ENCODE data around the gene AASDHPPT. TPM values are rescaled to one million over a fixed set of nuclear protein-coding genes. Genes with fewer than 3 reads are reported as not detected.

The AASDHPPT gene
- polyA plus RNA-seq, 4 donors: 9.8 to 30.7 (median 11.5) TPM

- FAIRE-seq (no peak), DNase-seq (no peak)
- no peak overlapping the region for H3K27ac ChIP-seq (ENCODE audit: low read depth in 1 of 3, low read length in 2 of 3)
- no peak overlapping the region for H3K4me3 ChIP-seq (ENCODE audit: low read depth in 1 of 3, low read length in 3 of 3)
- H3K36me3 ChIP-seq (ENCODE audit: control insufficient read depth in 3 of 3, insufficient read depth in 2 of 3, low read depth in 1 of 3, low read length in 3 of 3): peaks cover 3 to 14% (median 7%) of the 10 kb centered on the region in 3 donors
- WGBS, 3 donors: 70 to 79% (median 72%) methylated on average over 3 of the region's 3 CpGs
- H3K9me3 ChIP-seq (ENCODE audit: control insufficient read depth in 2 of 2, insufficient read depth in 1 of 2, low read depth in 1 of 2, low read length in 1 of 2): no peaks in the 10 kb centered on the region
- H3K27me3 ChIP-seq (ENCODE audit: control insufficient read depth in 3 of 3, insufficient read depth in 3 of 3, low read length in 3 of 3): no peaks in the 10 kb centered on the region
- peaks cover 0 to 7% (median 0%) of the 10 kb centered on the region in 3 donors for H3K4me1 ChIP-seq (ENCODE audit: control insufficient read depth in 3 of 3, insufficient read depth in 2 of 3, low read depth in 1 of 3, low read length in 2 of 3)
Observed at GRCh38 chr11:106091480-106092123, 14.1 kb downstream of the AASDHPPT start.

GRCh38 chr11:106092446-106092845 lies 15.0 kb downstream of the AASDHPPT start:
- peaks cover 0 to 6% (median 0%) of the 10 kb centered on the region in 3 donors for H3K4me1 ChIP-seq (ENCODE audit: control insufficient read depth in 3 of 3, insufficient read depth in 2 of 3, low read depth in 1 of 3, low read length in 2 of 3)
- H3K27me3 ChIP-seq (ENCODE audit: control insufficient read depth in 3 of 3, insufficient read depth in 3 of 3, low read length in 3 of 3): no peaks in the 10 kb centered on the region
- FAIRE-seq (no peak), DNase-seq (no peak)
- H3K27ac ChIP-seq (ENCODE audit: low read depth in 1 of 3, low read length in 2 of 3): no peak overlapping the region
- H3K36me3 ChIP-seq (ENCODE audit: control insufficient read depth in 3 of 3, insufficient read depth in 2 of 3, low read depth in 1 of 3, low read length in 3 of 3): peaks cover 3 to 15% (median 7%) of the 10 kb centered on the region in 3 donors
- H3K9me3 ChIP-seq (ENCODE audit: control insufficient read depth in 2 of 2, insufficient read depth in 1 of 2, low read depth in 1 of 2, low read length in 1 of 2): no peaks in the 10 kb centered on the region
- H3K4me3 ChIP-seq (ENCODE audit: low read depth in 1 of 3, low read length in 3 of 3): no peak overlapping the region
- WGBS, 3 donors: 82 to 89% (median 86%) methylated on average over 1 of the region's 1 CpG

- Histone ChIP-seq H3K27me3 (ENCODE audit: control insufficient read depth in 3 of 3, insufficient read depth in 3 of 3, low read length in 3 of 3) (no peaks in the 10 kb centered on the region), H3K4me3 (ENCODE audit: low read depth in 1 of 3, low read length in 3 of 3) (no peak overlapping the region), H3K36me3 (ENCODE audit: control insufficient read depth in 3 of 3, insufficient read depth in 2 of 3, low read depth in 1 of 3, low read length in 3 of 3) (peaks cover 0 to 5% (median 4%) of the 10 kb centered on the region in 3 donors), H3K27ac (ENCODE audit: low read depth in 1 of 3, low read length in 2 of 3) (no peak overlapping the region), H3K9me3 (ENCODE audit: control insufficient read depth in 2 of 2, insufficient read depth in 1 of 2, low read depth in 1 of 2, low read length in 1 of 2) (peaks cover 0 to 3% of the 10 kb centered on the region in 2 donors), H3K4me1 (ENCODE audit: control insufficient read depth in 3 of 3, insufficient read depth in 2 of 3, low read depth in 1 of 3, low read length in 2 of 3) (peaks cover 0 to 3% (median 0%) of the 10 kb centered on the region in 3 donors)
- 55 to 72% (median 64%) methylated on average over 1 of the region's 1 CpG for WGBS, 3 donors
- DNase-seq (no peak), FAIRE-seq (no peak)
Observed at GRCh38 chr11:106098893-106099553, 21.6 kb downstream of the AASDHPPT start.

GRCh38 chr11:106101370-106101769 lies 23.9 kb downstream of the AASDHPPT start:
- Histone ChIP-seq H3K27ac (ENCODE audit: low read depth in 1 of 3, low read length in 2 of 3) (no peak overlapping the region), H3K4me1 (ENCODE audit: control insufficient read depth in 3 of 3, insufficient read depth in 2 of 3, low read depth in 1 of 3, low read length in 2 of 3) (no peaks in the 10 kb centered on the region), H3K36me3 (ENCODE audit: control insufficient read depth in 3 of 3, insufficient read depth in 2 of 3, low read depth in 1 of 3, low read length in 3 of 3) (peaks cover 0 to 3% (median 0%) of the 10 kb centered on the region in 3 donors), H3K9me3 (ENCODE audit: control insufficient read depth in 2 of 2, insufficient read depth in 1 of 2, low read depth in 1 of 2, low read length in 1 of 2) (peaks cover 0 to 3% of the 10 kb centered on the region in 2 donors), H3K4me3 (ENCODE audit: low read depth in 1 of 3, low read length in 3 of 3) (no peak overlapping the region), H3K27me3 (ENCODE audit: control insufficient read depth in 3 of 3, insufficient read depth in 3 of 3, low read length in 3 of 3) (no peaks in the 10 kb centered on the region)
- FAIRE-seq (no peak), DNase-seq (no peak)
- 74 to 86% (median 78%) methylated on average over 3 of the region's 3 CpGs for WGBS, 3 donors

GRCh38 chr11:106101819-106102218 lies 24.4 kb downstream of the AASDHPPT start:
- Histone ChIP-seq H3K4me1 (ENCODE audit: control insufficient read depth in 3 of 3, insufficient read depth in 2 of 3, low read depth in 1 of 3, low read length in 2 of 3) (no peaks in the 10 kb centered on the region), H3K36me3 (ENCODE audit: control insufficient read depth in 3 of 3, insufficient read depth in 2 of 3, low read depth in 1 of 3, low read length in 3 of 3) (peaks cover 0 to 3% (median 0%) of the 10 kb centered on the region in 3 donors), H3K27ac (ENCODE audit: low read depth in 1 of 3, low read length in 2 of 3) (no peak overlapping the region), H3K9me3 (ENCODE audit: control insufficient read depth in 2 of 2, insufficient read depth in 1 of 2, low read depth in 1 of 2, low read length in 1 of 2) (peaks cover 0 to 3% of the 10 kb centered on the region in 2 donors), H3K4me3 (ENCODE audit: low read depth in 1 of 3, low read length in 3 of 3) (no peak overlapping the region), H3K27me3 (ENCODE audit: control insufficient read depth in 3 of 3, insufficient read depth in 3 of 3, low read length in 3 of 3) (no peaks in the 10 kb centered on the region)
- FAIRE-seq: no peak
- no peak for DNase-seq
- WGBS, 3 donors: 84 to 90% (median 87%) methylated on average over 1 of the region's 1 CpG

- no peak for FAIRE-seq
- DNase-seq: no peak
- H3K27ac ChIP-seq (ENCODE audit: low read depth in 1 of 3, low read length in 2 of 3): no peak overlapping the region
- no peaks in the 10 kb centered on the region for H3K27me3 ChIP-seq (ENCODE audit: control insufficient read depth in 3 of 3, insufficient read depth in 3 of 3, low read length in 3 of 3)
- H3K4me1 ChIP-seq (ENCODE audit: control insufficient read depth in 3 of 3, insufficient read depth in 2 of 3, low read depth in 1 of 3, low read length in 2 of 3): no peaks in the 10 kb centered on the region
- peaks cover 0 to 3% of the 10 kb centered on the region in 2 donors for H3K9me3 ChIP-seq (ENCODE audit: control insufficient read depth in 2 of 2, insufficient read depth in 1 of 2, low read depth in 1 of 2, low read length in 1 of 2)
- H3K36me3 ChIP-seq (ENCODE audit: control insufficient read depth in 3 of 3, insufficient read depth in 2 of 3, low read depth in 1 of 3, low read length in 3 of 3): no peaks in the 10 kb centered on the region
- no peak overlapping the region for H3K4me3 ChIP-seq (ENCODE audit: low read depth in 1 of 3, low read length in 3 of 3)
- WGBS, 3 donors: 86 to 91% (median 87%) methylated on average over 6 of the region's 6 CpGs
Observed at GRCh38 chr11:106105986-106106385, 28.5 kb downstream of the AASDHPPT start.

- no peak overlapping the region for H3K27ac ChIP-seq (ENCODE audit: low read depth in 1 of 3, low read length in 2 of 3)
- 60 to 64% (median 61%) methylated on average over 6 of the region's 6 CpGs for WGBS, 3 donors
- no peak for FAIRE-seq
- no peaks in the 10 kb centered on the region for H3K9me3 ChIP-seq (ENCODE audit: control insufficient read depth in 2 of 2, insufficient read depth in 1 of 2, low read depth in 1 of 2, low read length in 1 of 2)
- no peak overlapping the region for H3K4me3 ChIP-seq (ENCODE audit: low read depth in 1 of 3, low read length in 3 of 3)
- DNase-seq: no peak
- H3K27me3 ChIP-seq (ENCODE audit: control insufficient read depth in 3 of 3, insufficient read depth in 3 of 3, low read length in 3 of 3): no peaks in the 10 kb centered on the region
- no peaks in the 10 kb centered on the region for H3K4me1 ChIP-seq (ENCODE audit: control insufficient read depth in 3 of 3, insufficient read depth in 2 of 3, low read depth in 1 of 3, low read length in 2 of 3)
- no peaks in the 10 kb centered on the region for H3K36me3 ChIP-seq (ENCODE audit: control insufficient read depth in 3 of 3, insufficient read depth in 2 of 3, low read depth in 1 of 3, low read length in 3 of 3)
Observed at GRCh38 chr11:106121570-106122320, 44.3 kb downstream of the AASDHPPT start.

- no peak overlapping the region for H3K27ac ChIP-seq (ENCODE audit: low read depth in 1 of 3, low read length in 2 of 3)
- H3K27me3 ChIP-seq (ENCODE audit: control insufficient read depth in 3 of 3, insufficient read depth in 3 of 3, low read length in 3 of 3): peaks cover 0 to 2% (median 0%) of the 10 kb centered on the region in 3 donors
- WGBS, 3 donors: 17 to 44% (median 34%) methylated on average over 3 of the region's 3 CpGs
- no peak for FAIRE-seq
- no peaks in the 10 kb centered on the region for H3K4me1 ChIP-seq (ENCODE audit: control insufficient read depth in 3 of 3, insufficient read depth in 2 of 3, low read depth in 1 of 3, low read length in 2 of 3)
- H3K36me3 ChIP-seq (ENCODE audit: control insufficient read depth in 3 of 3, insufficient read depth in 2 of 3, low read depth in 1 of 3, low read length in 3 of 3): no peaks in the 10 kb centered on the region
- H3K9me3 ChIP-seq (ENCODE audit: control insufficient read depth in 2 of 2, insufficient read depth in 1 of 2, low read depth in 1 of 2, low read length in 1 of 2): no peaks in the 10 kb centered on the region
- H3K4me3 ChIP-seq (ENCODE audit: low read depth in 1 of 3, low read length in 3 of 3): no peak overlapping the region
- DNase-seq: no peak
Observed at GRCh38 chr11:106127604-106128003, 50.1 kb downstream of the AASDHPPT start.
